Astrocyte (in vitro differentiated cells and primary cell): Measurements from ENCODE around the gene LRRC61. TPM values are rescaled to one million over a fixed set of nuclear protein-coding genes. Genes with fewer than 3 reads are reported as not detected.

Experiments
- DNase-seq: peaks from one replicate; pipeline ENCODE4 v3.0.0-alpha.2; 2010; ENCODE audit warnings: low read depth
- FAIRE-seq: peaks from 2 replicates; lab custom pipeline; 2011; peaks lifted over from hg19 to GRCh38; lab: Jason Lieb, UNC
- H2AFZ ChIP-seq: 2 replicates; pipeline ENCODE4 v1.6.0; 2012; ENCODE audit warnings: low read depth, low read length, inconsistent platforms
- H3K27ac ChIP-seq: 2 replicates; pipeline ENCODE4 v1.5.1; 2011; ENCODE audit warnings: low read depth, low read length, inconsistent platforms
- H3K27me3 ChIP-seq: 2 replicates; pipeline ENCODE4 v1.6.0; 2011; ENCODE audit warnings: low read length, inconsistent platforms; ENCODE audit not compliant: insufficient read depth
- H3K36me3 ChIP-seq: 2 replicates; pipeline ENCODE4 v1.5.1; 2011; ENCODE audit warnings: low read length, inconsistent platforms; ENCODE audit not compliant: insufficient read depth
- H3K4me1 ChIP-seq: 2 replicates; pipeline ENCODE4 v1.5.1; 2011; ENCODE audit warnings: low read length, inconsistent platforms; ENCODE audit not compliant: insufficient read depth
- H3K4me2 ChIP-seq: 2 replicates; pipeline ENCODE4 v1.6.0; 2012; ENCODE audit warnings: low read length, inconsistent platforms
- H3K4me3 ChIP-seq: 2 replicates; pipeline ENCODE4 v1.5.1; 2011; ENCODE audit warnings: low read depth, mild to moderate bottlenecking, low read length, inconsistent platforms; ENCODE audit not compliant: insufficient read depth
- H3K79me2 ChIP-seq: 2 replicates; pipeline ENCODE4 v1.6.0; 2012; ENCODE audit warnings: mild to moderate bottlenecking, low read length, inconsistent platforms; ENCODE audit not compliant: insufficient read depth
- H3K9ac ChIP-seq: 2 replicates; pipeline ENCODE4 v1.6.0; 2012; ENCODE audit warnings: mild to moderate bottlenecking, low read length, inconsistent platforms
- H3K9me3 ChIP-seq: 2 replicates; pipeline ENCODE4 v1.5.1; 2012; ENCODE audit warnings: low read depth, mild to moderate bottlenecking, low read length, inconsistent platforms; ENCODE audit not compliant: insufficient read depth
- H4K20me1 ChIP-seq: 2 replicates; pipeline ENCODE4 v1.6.0; 2012; ENCODE audit warnings: low read length, inconsistent platforms; ENCODE audit not compliant: insufficient read depth
- H3K27ac Mint-ChIP-seq: one replicate; pipeline ENCODE4 v1.8.0; 2021; ENCODE audit warnings: mild to moderate bottlenecking, mixed read lengths; ENCODE audit not compliant: unreplicated experiment
- H3K27me3 Mint-ChIP-seq: one replicate; pipeline ENCODE4 v1.8.0; 2021; ENCODE audit warnings: low read depth, mixed read lengths; ENCODE audit not compliant: unreplicated experiment
- H3K36me3 Mint-ChIP-seq: one replicate; pipeline ENCODE4 v1.8.0; 2021; ENCODE audit warnings: low read depth, mixed read lengths; ENCODE audit not compliant: unreplicated experiment
- H3K4me1 Mint-ChIP-seq: one replicate; pipeline ENCODE4 v1.8.0; 2021; ENCODE audit warnings: low read depth, mixed read lengths; ENCODE audit not compliant: unreplicated experiment
- H3K4me3 Mint-ChIP-seq: one replicate; pipeline ENCODE4 v1.8.0; 2021; ENCODE audit warnings: mild to moderate bottlenecking, moderate library complexity, mixed read lengths; ENCODE audit not compliant: unreplicated experiment
- H3K9me3 Mint-ChIP-seq: one replicate; pipeline ENCODE4 v1.8.0; 2021; ENCODE audit warnings: mild to moderate bottlenecking, mixed read lengths; ENCODE audit not compliant: unreplicated experiment
- CTCF ChIP-seq: IDR thresholded peaks from 2 replicates; pipeline ENCODE4 v1.5.1; 2011; ENCODE audit warnings: low read depth, mild to moderate bottlenecking, inconsistent platforms, low read length, moderate library complexity; ENCODE audit not compliant: insufficient read depth
- EZH2 ChIP-seq: IDR thresholded peaks from 2 replicates; pipeline ENCODE4 v1.6.1; 2012; ENCODE audit warnings: mild to moderate bottlenecking, low read length, inconsistent platforms; ENCODE audit not compliant: insufficient read depth
- total RNA-seq: library from RNA; stranded (reverse); gene quantifications from 2 replicates; pipeline ENCODE4 v1.2.1, GENCODE V29; 2021

The LRRC61 gene
- total RNA-seq, 1 donor from 2014 or later = 0.45 TPM

- no peaks in the 10 kb centered on the region for H3K27me3 Mint-ChIP-seq
- Histone ChIP-seq H3K4me3 (no peak overlapping the region), H3K27ac (no peak overlapping the region), H3K36me3 (no peaks in the 10 kb centered on the region), H3K9ac (no peak overlapping the region), H3K27me3 (no peaks in the 10 kb centered on the region), H3K4me2 (no peak overlapping the region), H3K79me2 (no peaks in the 10 kb centered on the region), H3K9me3 (no peaks in the 10 kb centered on the region), H4K20me1 (no peaks in the 10 kb centered on the region), H3K4me1 (no peaks in the 10 kb centered on the region), H2AFZ (no peak overlapping the region)
- no peak for DNase-seq
- no peak for FAIRE-seq
- no peaks in the 10 kb centered on the region for H3K9me3 Mint-ChIP-seq
- H3K27ac Mint-ChIP-seq = peak overlapping the region; percentile 60
- H3K4me3 Mint-ChIP-seq = no peak overlapping the region
- H3K4me1 Mint-ChIP-seq = peaks cover 16% of the 10 kb centered on the region
- TF ChIP-seq CTCF = no peak
- no peak for TF ChIP-seq EZH2
- H3K36me3 Mint-ChIP-seq = no peaks in the 10 kb centered on the region
These were observed 16.0 kb upstream of the LRRC61 start for GRCh38 chr7:150307129-150307528.

- Mint-ChIP-seq H3K36me3 (no peaks in the 10 kb centered on the region), H3K4me1 (peaks cover 15% of the 10 kb centered on the region), H3K4me3 (peak overlapping the region; percentile 23), H3K27me3 (no peaks in the 10 kb centered on the region), H3K27ac (peak overlapping the region; percentile 1), H3K9me3 (no peaks in the 10 kb centered on the region)
- DNase-seq (no peak), FAIRE-seq (no peak)
- no peaks in the 10 kb centered on the region for H4K20me1 ChIP-seq
- TF ChIP-seq EZH2 (no peak), CTCF (no peak)
- no peaks in the 10 kb centered on the region for H3K27me3 ChIP-seq
- H3K4me1 ChIP-seq = peaks cover 2% of the 10 kb centered on the region
- H3K9ac ChIP-seq = no peak overlapping the region
- no peaks in the 10 kb centered on the region for H3K9me3 ChIP-seq
- no peaks in the 10 kb centered on the region for H3K36me3 ChIP-seq
- no peaks in the 10 kb centered on the region for H3K79me2 ChIP-seq
- no peak overlapping the region for H3K4me3 ChIP-seq
- H2AFZ ChIP-seq = no peak overlapping the region
- H3K27ac ChIP-seq = no peak overlapping the region
- no peak overlapping the region for H3K4me2 ChIP-seq
These were observed 15.3 kb upstream of the LRRC61 start for GRCh38 chr7:150307904-150308303.

GRCh38 chr7:150308575-150308974, 14.6 kb upstream of the LRRC61 start:
- H3K27ac Mint-ChIP-seq = no peak overlapping the region
- Histone ChIP-seq H3K4me1 (peaks cover 2% of the 10 kb centered on the region), H3K27ac (no peak overlapping the region), H2AFZ (no peak overlapping the region), H3K4me2 (no peak overlapping the region), H3K79me2 (no peaks in the 10 kb centered on the region), H3K4me3 (no peak overlapping the region), H3K9me3 (no peaks in the 10 kb centered on the region), H3K36me3 (no peaks in the 10 kb centered on the region), H4K20me1 (no peaks in the 10 kb centered on the region), H3K9ac (no peak overlapping the region), H3K27me3 (no peaks in the 10 kb centered on the region)
- TF ChIP-seq CTCF = no peak
- no peak for TF ChIP-seq EZH2
- no peaks in the 10 kb centered on the region for H3K27me3 Mint-ChIP-seq
- DNase-seq (no peak), FAIRE-seq (no peak)
- H3K4me1 Mint-ChIP-seq = peaks cover 20% of the 10 kb centered on the region
- no peaks in the 10 kb centered on the region for H3K9me3 Mint-ChIP-seq
- H3K36me3 Mint-ChIP-seq = no peaks in the 10 kb centered on the region
- H3K4me3 Mint-ChIP-seq = no peak overlapping the region
